GM19452 (cell line): ENCODE results near the gene DNAJB11.
"Not testable (repeated sequence)": the region's sequence is repeated elsewhere in the genome, so short reads cannot be mapped to it uniquely, and the experiment has no call there.

Source experiments
- ATAC-seq: cut with Tn5 transposase; IDR thresholded peaks from one replicate; pipeline ENCODE4 v1.9.1; 2021; ENCODE audit not compliant: unreplicated experiment

DNAJB11 gene

GRCh38 chr3:186617036-186617946 is 46.8 kb downstream of the DNAJB11 start:
- ATAC-seq: peak; percentile 93

- ATAC-seq: no peak
Observed at GRCh38 chr3:186618318-186618938, 47.9 kb downstream of the DNAJB11 start.

- no peak for ATAC-seq
Observed at GRCh38 chr3:186619787-186620212, 49.3 kb downstream of the DNAJB11 start.

GRCh38 chr3:186620213-186621092 is 49.9 kb downstream of the DNAJB11 start:
- ATAC-seq: no peak

- ATAC-seq: no peak
Observed at GRCh38 chr3:186621894-186622650, 51.6 kb downstream of the DNAJB11 start.

- ATAC-seq: no peak
Observed at GRCh38 chr3:186622651-186623310, 52.3 kb downstream of the DNAJB11 start.

GRCh38 chr3:186624598-186624997 is 54.1 kb downstream of the DNAJB11 start:
- ATAC-seq: no peak

- no peak for ATAC-seq
Observed at GRCh38 chr3:186625600-186626042, 55.1 kb downstream of the DNAJB11 start.

GRCh38 chr3:186626254-186626847 is 55.8 kb downstream of the DNAJB11 start:
- no peak for ATAC-seq

- no peak for ATAC-seq
Observed at GRCh38 chr3:186627852-186628414, 57.4 kb downstream of the DNAJB11 start.

GRCh38 chr3:186628756-186629155 is 58.2 kb downstream of the DNAJB11 start:
- no peak for ATAC-seq

- no peak for ATAC-seq
Observed at GRCh38 chr3:186630950-186631641, 60.6 kb downstream of the DNAJB11 start.

GRCh38 chr3:186633481-186633880 is 63.0 kb downstream of the DNAJB11 start:
- no peak for ATAC-seq

GRCh38 chr3:186634207-186634606 is 63.7 kb downstream of the DNAJB11 start:
- ATAC-seq: not testable (repeated sequence)
